GM10847 (cell line): ENCODE data around the gene THSD7B.

Source experiments
- POLR2A ChIP-seq: IDR thresholded peaks from 2 replicates; pipeline ENCODE4 v1.6.1; 2011; ENCODE audit not compliant: insufficient read length; ENCODE audit errors: extremely low read depth

Gene THSD7B

DNA sequence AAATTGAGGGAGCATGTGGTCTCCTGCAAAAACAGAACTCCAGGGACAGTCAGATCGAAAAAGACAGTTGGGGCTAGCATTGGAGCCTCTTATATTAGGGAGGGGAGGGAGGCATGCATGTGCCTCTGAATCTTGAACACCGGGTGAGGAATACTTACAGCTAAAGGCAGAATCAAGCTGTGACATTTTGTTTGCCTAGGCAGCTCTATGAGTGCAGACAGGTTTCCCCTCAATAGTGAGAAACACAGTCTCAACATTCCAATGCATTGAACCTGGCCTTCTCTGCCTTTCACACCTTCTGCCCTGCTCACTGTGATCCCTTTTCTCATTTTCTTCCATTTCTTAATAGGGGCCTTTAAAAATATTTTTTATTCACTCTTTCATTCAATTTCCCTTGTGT, 140.4 kb downstream of the THSD7B start:
- no peak for TF ChIP-seq POLR2A

DNA sequence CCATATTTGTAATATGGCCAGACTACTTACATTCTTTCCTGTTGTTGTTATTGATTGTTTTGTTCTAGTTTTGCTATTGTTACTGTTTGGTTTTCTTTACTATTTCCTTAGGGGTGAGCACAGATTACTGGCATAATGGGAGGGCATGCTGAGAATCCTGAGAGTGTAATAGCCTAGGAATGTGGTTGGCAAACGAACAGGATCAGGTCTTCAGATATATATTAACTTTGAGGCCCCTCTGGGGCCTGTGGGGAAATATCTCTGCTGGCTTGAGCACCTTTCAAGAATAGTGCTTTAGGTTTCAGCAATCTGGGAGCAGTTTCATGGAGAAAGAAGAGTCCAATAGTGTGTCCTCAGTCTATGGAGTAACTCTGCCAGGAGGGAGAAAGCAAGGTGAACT, 144.4 kb downstream of the THSD7B start:
- TF ChIP-seq POLR2A = no peak

DNA sequence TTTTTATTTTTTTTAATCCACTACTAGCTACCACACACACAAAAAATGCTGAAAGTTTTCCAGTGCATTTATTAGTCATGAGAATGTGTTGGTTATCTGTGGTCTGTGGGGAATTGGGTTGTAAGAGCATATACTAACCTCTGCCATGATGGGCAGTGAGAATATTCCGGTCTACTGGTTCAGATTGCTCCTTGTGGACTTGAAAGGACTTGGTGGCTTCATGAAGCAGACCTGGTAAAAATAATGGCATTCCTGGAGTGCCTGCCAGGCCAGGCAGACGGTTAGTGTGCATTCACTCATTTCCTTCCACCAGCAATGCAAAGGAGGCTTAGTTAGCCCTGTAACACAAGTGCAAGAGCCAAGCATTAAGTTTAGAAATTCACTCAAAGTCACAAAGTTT, 150.8 kb downstream of the THSD7B start:
- TF ChIP-seq POLR2A = no peak

DNA sequence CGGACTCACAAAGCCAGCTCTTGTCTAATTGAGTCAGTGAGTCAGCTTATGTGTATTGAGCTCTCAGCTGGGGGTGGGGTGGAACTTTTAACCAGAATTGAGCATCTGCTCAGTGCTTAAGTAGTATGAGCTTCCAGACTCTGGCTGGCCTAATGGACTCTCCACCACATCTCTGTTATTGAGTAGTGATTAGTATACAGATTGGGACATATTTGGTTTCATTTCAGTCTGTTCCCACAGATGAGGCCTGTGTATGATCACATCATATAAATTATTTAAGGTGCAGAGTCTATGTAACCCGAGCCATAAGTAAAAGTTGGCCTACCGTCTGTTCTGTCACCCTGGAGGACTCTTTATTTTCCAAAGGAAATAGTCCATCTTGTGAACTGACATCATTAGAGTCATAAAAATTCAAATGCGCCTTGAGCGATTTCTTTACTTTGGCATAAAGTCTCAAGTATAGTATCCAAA, 152.1 kb downstream of the THSD7B start:
- no peak for TF ChIP-seq POLR2A

DNA sequence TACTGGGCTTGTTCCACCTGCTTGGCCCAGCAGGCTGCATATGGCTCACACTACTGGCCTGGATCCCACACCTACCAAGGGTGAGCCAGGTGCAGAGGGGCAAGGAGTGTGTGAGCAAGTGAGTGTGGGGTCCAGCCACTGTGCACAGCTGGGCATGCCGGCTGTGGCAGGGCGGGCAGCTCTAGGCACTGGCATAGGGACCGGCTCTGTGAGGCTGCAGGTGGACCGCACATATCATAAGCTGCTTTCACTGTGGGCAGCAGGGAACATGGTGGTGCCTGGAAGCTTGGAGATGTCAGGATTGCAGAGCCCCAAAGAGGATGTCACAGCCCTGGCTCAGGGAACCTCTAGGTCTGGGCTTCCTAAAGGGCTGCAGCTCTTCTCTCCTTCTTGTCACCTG, 154.3 kb downstream of the THSD7B start:
- TF ChIP-seq POLR2A = no peak

DNA sequence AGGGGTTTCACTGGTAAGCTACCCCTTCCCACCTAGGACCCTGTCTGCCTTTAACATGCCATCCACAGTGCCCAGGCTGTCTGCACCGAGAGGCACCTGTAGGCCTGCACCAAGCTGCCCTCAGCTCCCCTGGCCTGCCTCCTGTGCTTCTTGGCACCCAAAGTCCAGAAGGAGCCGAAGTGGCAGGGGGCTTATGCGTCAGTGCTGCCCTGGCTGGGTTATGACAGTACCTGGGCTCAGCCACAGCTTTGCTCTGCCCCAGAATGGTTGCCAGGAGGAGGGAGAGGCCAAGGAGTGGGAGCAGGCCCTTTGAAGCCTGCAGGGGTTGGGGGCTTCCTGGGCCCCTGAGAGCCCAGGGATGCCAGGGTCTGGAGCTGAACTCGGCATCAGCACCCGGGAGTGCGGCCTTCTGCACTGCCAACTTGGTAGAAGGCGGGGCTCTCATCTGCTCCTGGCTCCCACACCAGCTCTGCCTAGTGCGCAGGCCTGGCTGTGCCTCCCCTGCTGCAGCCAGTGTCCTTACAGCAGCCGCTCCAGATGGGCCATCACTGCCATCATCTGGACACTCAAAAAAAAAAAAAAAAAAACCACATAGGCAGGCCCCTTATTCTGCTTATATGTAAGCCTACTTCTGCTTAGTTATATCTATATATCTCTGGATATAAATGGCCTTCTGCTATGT, 155.4 kb downstream of the THSD7B start:
- no peak for TF ChIP-seq POLR2A

DNA sequence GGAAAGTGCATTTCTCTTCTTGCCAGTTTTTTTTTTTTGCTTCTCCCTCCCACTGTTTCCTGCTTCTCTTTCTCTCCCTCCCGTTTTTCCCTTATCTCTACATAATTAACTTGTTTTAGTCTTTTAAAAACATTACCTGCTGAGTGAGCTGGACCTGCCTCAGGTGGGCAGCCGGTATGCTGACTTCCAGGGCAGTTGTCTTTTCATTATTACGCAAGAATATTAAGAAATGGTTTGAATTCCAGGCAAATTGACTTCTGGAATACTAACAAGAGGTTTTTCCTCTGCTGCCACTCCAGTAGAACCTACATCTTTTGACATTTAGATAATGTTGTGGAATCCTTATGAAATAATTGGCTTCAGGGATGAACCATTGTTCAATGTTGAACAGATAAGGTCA, 161.8 kb downstream of the THSD7B start:
- TF ChIP-seq POLR2A = no peak

DNA sequence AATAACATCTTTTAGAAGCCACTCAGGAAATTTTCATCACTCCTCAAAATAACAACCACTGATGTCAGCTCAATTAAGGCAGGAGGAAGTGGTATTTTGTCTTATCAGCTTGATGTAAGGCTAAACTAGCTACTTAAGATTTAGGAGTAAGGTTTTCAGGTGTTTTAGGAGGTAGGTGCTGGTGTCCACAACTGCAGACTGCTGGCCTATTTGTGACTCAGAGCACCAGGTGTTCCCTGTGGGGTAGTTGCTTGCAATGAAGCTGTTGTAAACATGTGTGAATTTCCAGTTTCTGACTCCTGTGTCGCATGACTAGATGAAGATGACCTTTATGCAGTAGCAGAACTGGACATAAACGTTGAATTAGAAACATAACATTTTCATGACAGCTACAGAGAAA, 164.2 kb downstream of the THSD7B start:
- TF ChIP-seq POLR2A = no peak

DNA sequence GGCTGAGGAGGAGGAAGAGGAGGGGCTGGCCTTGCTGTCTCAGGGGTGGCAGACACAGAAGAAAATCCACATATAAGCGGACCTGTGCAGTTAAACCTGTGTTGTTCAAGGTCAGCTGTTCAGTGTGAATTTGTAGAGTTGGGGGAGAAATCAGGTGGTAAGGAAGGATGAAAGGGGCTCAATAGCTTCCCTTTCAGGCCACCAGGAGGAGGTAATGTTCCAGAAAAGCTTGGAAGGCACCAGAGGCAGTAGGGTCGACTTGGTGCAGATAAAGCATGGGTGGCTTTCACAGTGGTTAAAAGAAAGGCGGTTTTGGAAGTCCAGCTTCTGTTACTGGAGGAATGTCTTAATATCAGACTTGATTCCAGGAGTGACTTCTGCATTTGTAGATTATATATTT, 167.4 kb downstream of the THSD7B start:
- TF ChIP-seq POLR2A = no peak

DNA sequence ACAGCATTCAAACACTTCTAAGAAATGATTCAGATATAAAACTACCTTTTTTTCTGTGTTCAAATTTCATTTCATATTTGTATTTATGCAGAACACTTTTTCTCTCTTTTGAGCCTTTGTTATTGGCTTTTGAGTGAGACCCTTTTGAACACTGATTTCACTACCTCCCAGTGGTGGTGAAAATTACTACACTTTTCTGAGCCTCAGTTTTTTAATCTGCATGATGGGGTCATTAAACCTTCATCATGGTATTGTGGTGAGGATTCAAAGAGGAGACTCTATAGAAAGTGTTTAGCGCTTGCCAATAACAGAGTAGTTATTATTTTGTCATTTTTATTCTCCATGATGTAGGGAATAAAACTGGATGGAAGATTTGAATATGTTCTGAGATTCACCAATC, 169.8 kb downstream of the THSD7B start:
- no peak for TF ChIP-seq POLR2A

DNA sequence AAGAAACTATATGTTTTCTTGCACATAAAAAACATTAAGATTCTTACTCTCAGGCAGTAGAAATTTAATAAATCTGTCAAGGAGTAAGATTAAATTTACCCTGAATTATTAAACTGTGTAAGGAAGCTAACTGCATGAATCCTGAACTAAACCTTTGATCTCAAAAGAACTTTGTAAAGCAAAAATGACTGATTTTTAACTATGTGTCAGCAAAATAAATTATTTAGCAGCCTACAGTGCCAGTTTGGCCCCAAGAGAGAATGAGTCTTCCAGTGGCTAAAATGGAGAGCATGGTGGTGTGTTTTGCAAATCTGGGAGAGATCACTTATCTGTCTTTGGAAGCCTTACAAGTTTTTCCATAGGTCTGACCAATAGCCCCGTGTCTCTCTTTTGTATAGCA, 190.7 kb downstream of the THSD7B start:
- no peak for TF ChIP-seq POLR2A

DNA sequence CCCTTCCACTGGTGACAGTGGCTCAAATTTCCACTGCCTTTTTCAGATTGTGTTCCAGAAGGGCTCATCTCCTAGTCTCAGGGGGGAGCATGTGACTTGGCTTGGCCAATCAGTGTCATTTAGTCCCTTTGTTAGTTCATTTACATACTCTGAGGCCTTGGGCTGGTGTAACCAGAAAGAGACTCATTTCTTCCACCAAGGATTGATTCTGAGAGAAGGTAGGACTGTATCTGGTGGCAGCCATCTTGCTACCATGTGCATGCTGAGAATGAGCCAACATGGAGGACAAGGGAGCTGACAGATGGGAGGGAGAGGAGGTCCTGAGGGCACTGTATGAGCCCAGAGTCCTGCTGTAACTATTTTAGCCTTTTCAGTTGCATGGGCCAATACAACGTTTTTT, 191.7 kb downstream of the THSD7B start:
- TF ChIP-seq POLR2A = no peak

DNA sequence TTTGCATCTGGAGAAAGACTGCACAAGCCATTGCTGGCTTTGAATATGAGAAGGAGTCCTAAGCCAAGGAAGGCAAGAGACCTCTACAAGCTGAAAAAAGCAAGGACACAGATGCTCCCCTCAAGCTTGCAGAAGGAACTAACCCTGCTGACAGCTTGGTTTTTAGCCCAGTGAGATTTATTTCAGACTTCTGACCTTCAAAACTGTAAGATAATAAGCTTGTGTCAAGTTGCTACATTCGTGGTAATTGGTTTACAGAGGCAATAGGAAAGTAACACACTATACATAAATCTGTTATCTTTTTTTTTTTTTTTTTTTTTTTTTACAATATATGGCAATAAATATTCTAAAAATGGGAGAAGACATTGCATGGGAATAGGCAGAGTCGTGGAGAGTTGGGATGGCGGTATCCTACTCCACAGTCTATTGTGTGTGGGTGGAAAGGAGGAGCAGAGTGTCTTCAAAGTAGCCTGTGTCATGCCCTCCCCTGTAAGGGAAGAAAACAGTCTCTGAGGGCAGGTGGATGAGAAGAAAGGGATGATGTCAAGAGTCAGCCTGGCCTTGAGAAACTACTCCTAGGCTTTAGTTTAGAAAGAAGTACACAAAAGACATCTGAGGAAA, 196.9 kb downstream of the THSD7B start:
- no peak for TF ChIP-seq POLR2A

DNA sequence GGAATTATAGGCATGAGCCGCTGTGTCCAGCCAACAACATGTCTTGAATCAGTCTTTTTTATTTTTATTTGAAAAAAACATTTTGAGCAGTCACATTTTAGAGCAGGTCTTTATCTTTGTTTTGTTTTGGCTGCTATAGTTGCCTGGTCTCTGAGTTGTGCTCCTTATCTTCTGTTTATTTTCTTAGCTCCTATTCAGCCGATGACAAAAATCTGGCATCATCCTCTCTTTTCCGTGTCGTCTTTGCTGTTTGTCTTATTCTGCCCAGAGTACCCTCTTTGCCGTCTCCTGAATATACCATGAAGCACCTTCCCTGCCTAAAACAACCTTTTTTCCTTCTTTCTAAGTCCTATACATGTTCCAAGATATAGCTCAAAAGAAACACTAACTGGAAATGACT, 201.1 kb downstream of the THSD7B start:
- TF ChIP-seq POLR2A = no peak

DNA sequence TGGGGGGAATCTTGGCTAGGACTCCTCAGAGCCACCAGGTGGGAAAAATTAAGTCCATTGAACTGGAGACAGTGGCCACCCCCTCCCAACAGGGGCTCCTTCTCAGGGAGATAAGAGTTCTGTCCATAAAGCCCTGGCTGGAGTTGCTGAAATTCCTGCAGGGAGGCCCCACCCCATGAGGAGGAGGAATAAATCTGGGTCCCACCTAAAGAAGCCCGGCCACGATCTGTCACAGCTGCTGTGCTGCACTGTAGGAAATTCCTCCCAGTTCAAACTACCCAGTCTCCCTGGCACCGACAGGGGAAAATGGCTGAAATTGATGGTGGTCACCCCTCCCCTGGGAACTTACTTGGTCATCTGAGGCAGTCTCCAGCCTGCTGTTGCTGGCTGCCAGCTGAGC, 215.0 kb downstream of the THSD7B start:
- no peak for TF ChIP-seq POLR2A

DNA sequence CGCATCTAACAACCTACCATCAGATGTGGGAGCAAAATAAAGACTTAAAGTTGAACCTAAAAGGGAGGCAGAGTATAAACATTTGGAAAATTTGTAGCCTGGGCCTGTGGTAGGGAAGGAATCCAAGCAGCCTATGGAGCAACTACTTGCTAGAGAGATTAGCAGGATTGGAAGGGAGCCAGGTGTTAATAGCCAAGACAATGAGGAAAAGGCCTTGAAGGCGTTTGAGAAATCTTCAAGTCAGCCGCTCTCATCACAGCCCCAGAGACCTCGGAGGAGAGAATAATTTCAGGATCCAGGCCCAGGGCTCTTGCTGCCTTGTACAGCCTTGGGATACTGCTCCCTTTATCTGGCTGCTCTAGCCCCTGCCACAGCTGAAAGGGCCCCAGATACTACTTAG, 219.7 kb downstream of the THSD7B start:
- TF ChIP-seq POLR2A = no peak
